Testis (tissue), 2 donors: Measurements from ENCODE around the gene AMBRA1.

Source experiments
- POLR2A ChIP-seq: fragments of 450-650 bp; IDR thresholded peaks from one replicate; pipeline ENCODE4 v1.6.1; 2017; ENCODE audit warnings: antibody characterized with exemption, mild to moderate bottlenecking, moderate library complexity
- TF ChIP-seq, protein P1 (sequence below), 3 experiments: fragments of 450-650 bp in 2 of 3; fragments of 200-600 bp in 1 of 3; sonication (generic) in 1 of 3; IDR thresholded peaks; one replicate each; pipeline ENCODE4 v1.5.1; 2016 to 2019; ENCODE audit warnings: antibody characterized with exemption in 3 of 3, mild to moderate bottlenecking in 2 of 3, moderate library complexity in 1 of 3

GRCh38 chr11:46375392-46376101 lies 218.3 kb downstream of the AMBRA1 start:
- TF ChIP-seq, protein P1, sequence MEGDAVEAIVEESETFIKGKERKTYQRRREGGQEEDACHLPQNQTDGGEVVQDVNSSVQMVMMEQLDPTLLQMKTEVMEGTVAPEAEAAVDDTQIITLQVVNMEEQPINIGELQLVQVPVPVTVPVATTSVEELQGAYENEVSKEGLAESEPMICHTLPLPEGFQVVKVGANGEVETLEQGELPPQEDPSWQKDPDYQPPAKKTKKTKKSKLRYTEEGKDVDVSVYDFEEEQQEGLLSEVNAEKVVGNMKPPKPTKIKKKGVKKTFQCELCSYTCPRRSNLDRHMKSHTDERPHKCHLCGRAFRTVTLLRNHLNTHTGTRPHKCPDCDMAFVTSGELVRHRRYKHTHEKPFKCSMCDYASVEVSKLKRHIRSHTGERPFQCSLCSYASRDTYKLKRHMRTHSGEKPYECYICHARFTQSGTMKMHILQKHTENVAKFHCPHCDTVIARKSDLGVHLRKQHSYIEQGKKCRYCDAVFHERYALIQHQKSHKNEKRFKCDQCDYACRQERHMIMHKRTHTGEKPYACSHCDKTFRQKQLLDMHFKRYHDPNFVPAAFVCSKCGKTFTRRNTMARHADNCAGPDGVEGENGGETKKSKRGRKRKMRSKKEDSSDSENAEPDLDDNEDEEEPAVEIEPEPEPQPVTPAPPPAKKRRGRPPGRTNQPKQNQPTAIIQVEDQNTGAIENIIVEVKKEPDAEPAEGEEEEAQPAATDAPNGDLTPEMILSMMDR (IDR thresholded peaks at IDR 0.05): no peak
- TF ChIP-seq POLR2A: no peak
